HCT116 (cell line): Measurements from ENCODE around the gene USP7.

Experiments
- CTCF ChIP-seq, 3 experiments: fragments of 200-600 bp in 1 of 3; sonication (generic) in 1 of 3; IDR thresholded peaks in 2 of 3; conservative IDR thresholded peaks in 1 of 3; 2 replicates each; pipeline ENCODE4 v1.5.1; 2012 to 2017; ENCODE audit warnings: low read depth in 2 of 3, low read length in 2 of 3, antibody characterized with exemption in 1 of 3, borderline replicate concordance in 1 of 3, control low read depth in 1 of 3, mild to moderate bottlenecking in 1 of 3, mixed read lengths in 1 of 3, mixed run types in 1 of 3, moderate library complexity in 1 of 3; ENCODE audit not compliant: insufficient read depth in 1 of 3
- EZH2 ChIP-seq: fragments of 200-600 bp; sonication (generic); IDR thresholded peaks from 2 replicates; pipeline ENCODE4 v1.6.1; 2017; ENCODE audit warnings: antibody characterized with exemption, mixed run types
- FOSL1 ChIP-seq: IDR thresholded peaks from 2 replicates; pipeline ENCODE4 v1.6.1; 2012; ENCODE audit warnings: low read depth
- JUND ChIP-seq: IDR thresholded peaks from 2 replicates; pipeline ENCODE4 v1.6.1; 2012
- POLR2A ChIP-seq: IDR thresholded peaks from 2 replicates; pipeline ENCODE4 v1.7.0; 2011; ENCODE audit warnings: borderline replicate concordance; ENCODE audit not compliant: insufficient read depth, insufficient read length; ENCODE audit errors: extremely low read depth
- POLR2AphosphoS5 ChIP-seq: IDR thresholded peaks from 2 replicates; pipeline ENCODE4 v1.6.1; 2011; ENCODE audit warnings: mild to moderate bottlenecking, low read depth, low read length, moderate library complexity
- ZFX ChIP-seq: fragments of 450-650 bp; IDR thresholded peaks from 2 replicates; pipeline ENCODE4 v1.6.1; 2017

- TF ChIP-seq POLR2AphosphoS5 (no peak), EZH2 (no peak), FOSL1 (no peak), JUND (no peak), CTCF (IDR thresholded peaks at IDR 0.05 in 2 of 3, conservative IDR thresholded peaks at IDR 0.05 in 1 of 3; ENCODE audit: borderline replicate concordance in 1 of 3, insufficient read depth in 1 of 3, low read depth in 2 of 3, low read length in 2 of 3) (no peak), ZFX (no peak), POLR2A (no peak)
Measured at GRCh38 chr16:9002042-9002441, 38.3 kb upstream of the USP7 start.
